Upper lobe of right lung (tissue), 1 donor: Measurements from ENCODE around the gene BCAR3. TPM values are rescaled to one million over a fixed set of nuclear protein-coding genes. Genes with fewer than 3 reads are reported as not detected.
"Not testable (repeated sequence)": the region's sequence is repeated elsewhere in the genome, so short reads cannot be mapped to it uniquely, and the experiment has no call there.

Source experiments
- ATAC-seq: fragments of 200-7000 bp; cut with Tn5 transposase; one replicate; pipeline ENCODE4 v1.9.1; 2020; ENCODE audit warnings: mild to moderate bottlenecking, moderate library complexity
- DNase-seq: peaks from one replicate; pipeline ENCODE4 v3.0.0-alpha.2; 2020
- H3K27ac ChIP-seq: fragments of 200-600 bp; one replicate; pipeline ENCODE4 v1.8.0; 2022
- H3K27me3 ChIP-seq: fragments of 200-600 bp; one replicate; pipeline ENCODE4 v1.8.0; 2022; ENCODE audit warnings: mild to moderate bottlenecking
- H3K36me3 ChIP-seq: fragments of 200-600 bp; one replicate; pipeline ENCODE4 v1.8.0; 2022
- H3K4me1 ChIP-seq: fragments of 200-600 bp; one replicate; pipeline ENCODE4 v1.8.0; 2022
- H3K4me3 ChIP-seq: fragments of 200-600 bp; one replicate; pipeline ENCODE4 v1.8.0; 2022; ENCODE audit warnings: mild to moderate bottlenecking
- H3K9me3 ChIP-seq: fragments of 200-600 bp; one replicate; pipeline ENCODE4 v1.8.0; 2022
- intact Hi-C: fragments of 100-400 bp; cut with DNase I; formaldehyde crosslinking; loops from one replicate; pipeline ENCODE4 v1.11.0; 2022
- total RNA-seq: library from RNA; stranded (reverse); fragmentation: NEBNext Ultra II Directional; extraction: Animal tissue kit (Norgen Biotek cat#: 25700); gene quantifications from one replicate; pipeline ENCODE4 v1.2.1, GENCODE V29; 2021
- TF ChIP-seq, protein P1 (sequence below): fragments of 200-600 bp; IDR thresholded peaks from one replicate; pipeline ENCODE4 v1.8.0; 2022; ENCODE audit warnings: antibody characterized with exemption
- donor health status: DM: no; HTN: yes; CAD: no; lungs with severe emphysema.

Gene BCAR3
- total RNA-seq, 1 donor from 2014 or later = 23.5 TPM

GRCh38 chr1:93656491-93656890 lies 25.1 kb downstream of the BCAR3 start:
- Histone ChIP-seq H3K36me3 (no peaks in the 10 kb centered on the region), H3K4me3 (no peak overlapping the region), H3K27ac (no peak overlapping the region), H3K4me1 (peaks cover under 1% of the 10 kb centered on the region), H3K9me3 (no peaks in the 10 kb centered on the region), H3K27me3 (no peaks in the 10 kb centered on the region)
- TF ChIP-seq, protein P1, sequence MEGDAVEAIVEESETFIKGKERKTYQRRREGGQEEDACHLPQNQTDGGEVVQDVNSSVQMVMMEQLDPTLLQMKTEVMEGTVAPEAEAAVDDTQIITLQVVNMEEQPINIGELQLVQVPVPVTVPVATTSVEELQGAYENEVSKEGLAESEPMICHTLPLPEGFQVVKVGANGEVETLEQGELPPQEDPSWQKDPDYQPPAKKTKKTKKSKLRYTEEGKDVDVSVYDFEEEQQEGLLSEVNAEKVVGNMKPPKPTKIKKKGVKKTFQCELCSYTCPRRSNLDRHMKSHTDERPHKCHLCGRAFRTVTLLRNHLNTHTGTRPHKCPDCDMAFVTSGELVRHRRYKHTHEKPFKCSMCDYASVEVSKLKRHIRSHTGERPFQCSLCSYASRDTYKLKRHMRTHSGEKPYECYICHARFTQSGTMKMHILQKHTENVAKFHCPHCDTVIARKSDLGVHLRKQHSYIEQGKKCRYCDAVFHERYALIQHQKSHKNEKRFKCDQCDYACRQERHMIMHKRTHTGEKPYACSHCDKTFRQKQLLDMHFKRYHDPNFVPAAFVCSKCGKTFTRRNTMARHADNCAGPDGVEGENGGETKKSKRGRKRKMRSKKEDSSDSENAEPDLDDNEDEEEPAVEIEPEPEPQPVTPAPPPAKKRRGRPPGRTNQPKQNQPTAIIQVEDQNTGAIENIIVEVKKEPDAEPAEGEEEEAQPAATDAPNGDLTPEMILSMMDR = no peak
- intact Hi-C loops = no loop called here
- ATAC-seq (no peak), DNase-seq (no peak)

DNA sequence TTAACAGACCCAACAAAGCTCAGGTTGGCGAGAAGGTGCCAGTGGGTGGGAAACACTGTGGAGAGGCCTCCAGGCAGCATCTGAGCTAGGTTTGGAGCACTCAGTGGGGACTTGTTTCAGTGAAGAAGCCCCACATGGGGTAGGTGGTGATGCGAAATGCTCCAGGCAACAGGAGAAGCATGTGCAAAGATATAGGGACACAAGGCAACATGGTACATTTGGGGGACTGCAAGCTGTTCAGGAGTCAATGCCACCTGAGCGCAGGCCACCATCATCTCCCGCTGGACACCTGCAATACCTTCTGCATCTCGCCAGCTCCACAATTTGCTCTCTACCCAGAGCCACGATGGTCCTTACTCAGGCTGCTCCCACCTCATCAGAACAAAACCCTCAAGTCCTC lies 28.0 kb downstream of the BCAR3 start:
- no peaks in the 10 kb centered on the region for H3K27me3 ChIP-seq
- no peak overlapping the region for H3K4me3 ChIP-seq
- TF ChIP-seq, protein P1 = no peak
- no peaks in the 10 kb centered on the region for H3K36me3 ChIP-seq
- intact Hi-C loops = no loop called here
- H3K9me3 ChIP-seq = no peaks in the 10 kb centered on the region
- ATAC-seq (peak; percentile 16), DNase-seq (no peak)
- H3K4me1 ChIP-seq = no peaks in the 10 kb centered on the region
- H3K27ac ChIP-seq = no peak overlapping the region

DNA sequence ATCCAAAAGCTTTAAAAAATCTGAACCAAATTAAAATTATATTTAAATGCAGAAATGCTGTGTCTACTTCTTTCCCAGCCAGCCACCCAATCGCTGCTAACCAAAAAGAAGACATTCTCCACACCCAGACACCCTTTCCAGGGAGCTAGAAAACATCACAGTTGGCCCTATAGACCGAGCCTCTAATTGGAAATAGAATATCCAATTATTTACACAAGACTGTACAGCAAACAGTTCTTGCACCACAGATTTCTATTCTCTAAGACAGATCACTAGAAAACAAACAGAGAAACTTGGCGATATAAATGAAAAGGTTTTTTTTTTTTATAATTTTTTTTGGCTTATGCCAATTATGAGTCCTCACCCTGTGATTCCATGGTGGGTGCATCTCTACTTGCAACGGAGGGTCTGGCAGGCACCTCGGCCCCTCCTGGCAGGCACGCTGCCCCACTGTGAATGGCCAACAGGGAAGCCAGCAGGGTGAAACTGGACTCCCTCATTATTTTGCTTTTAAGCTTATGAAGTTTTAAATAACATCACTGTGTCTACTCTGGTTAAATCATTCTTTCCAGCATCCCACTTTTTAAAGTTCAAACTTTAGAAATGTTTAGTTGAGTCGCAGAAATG lies 29.2 kb downstream of the BCAR3 start:
- H3K27me3 ChIP-seq = no peaks in the 10 kb centered on the region
- H3K9me3 ChIP-seq = no peaks in the 10 kb centered on the region
- H3K36me3 ChIP-seq = no peaks in the 10 kb centered on the region
- H3K27ac ChIP-seq = no peak overlapping the region
- intact Hi-C loops = no loop called here
- no peak for ATAC-seq
- no peak overlapping the region for H3K4me3 ChIP-seq
- no peaks in the 10 kb centered on the region for H3K4me1 ChIP-seq
- TF ChIP-seq, protein P1 = no peak
- DNase-seq = no peak

DNA sequence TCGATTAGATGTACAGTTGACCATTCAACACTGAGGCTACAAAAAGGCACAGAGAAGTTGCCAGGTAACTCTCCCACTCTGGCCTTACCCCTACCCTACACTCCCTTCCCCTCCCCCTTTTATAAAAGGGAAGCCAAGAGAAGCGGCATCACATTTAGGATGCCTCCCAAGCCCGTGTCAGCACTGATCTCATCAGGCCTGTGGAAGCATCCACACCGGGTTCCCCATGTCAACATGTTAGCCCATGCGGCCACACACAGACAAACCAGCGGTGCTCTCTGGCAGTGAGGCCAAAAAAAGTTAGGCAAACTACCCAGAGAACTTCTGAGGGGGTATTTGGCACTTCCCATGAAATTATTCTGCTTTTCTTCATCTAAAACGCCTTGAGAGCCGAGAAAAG lies 29.9 kb downstream of the BCAR3 start:
- intact Hi-C loops = no loop called here
- ATAC-seq (no peak), DNase-seq (no peak)
- H3K4me1 ChIP-seq = no peaks in the 10 kb centered on the region
- no peaks in the 10 kb centered on the region for H3K36me3 ChIP-seq
- H3K27me3 ChIP-seq = no peaks in the 10 kb centered on the region
- no peak overlapping the region for H3K4me3 ChIP-seq
- TF ChIP-seq, protein P1 = no peak
- H3K27ac ChIP-seq = no peak overlapping the region
- no peaks in the 10 kb centered on the region for H3K9me3 ChIP-seq

- intact Hi-C loops, H3K27ac ChIP-seq, H3K4me1 ChIP-seq, H3K36me3 ChIP-seq, H3K27me3 ChIP-seq, ATAC-seq, H3K4me3 ChIP-seq, H3K9me3 ChIP-seq, DNase-seq: not testable (repeated sequence)
These were observed 31.5 kb downstream of the BCAR3 start for GRCh38 chr1:93650159-93650558.

DNA sequence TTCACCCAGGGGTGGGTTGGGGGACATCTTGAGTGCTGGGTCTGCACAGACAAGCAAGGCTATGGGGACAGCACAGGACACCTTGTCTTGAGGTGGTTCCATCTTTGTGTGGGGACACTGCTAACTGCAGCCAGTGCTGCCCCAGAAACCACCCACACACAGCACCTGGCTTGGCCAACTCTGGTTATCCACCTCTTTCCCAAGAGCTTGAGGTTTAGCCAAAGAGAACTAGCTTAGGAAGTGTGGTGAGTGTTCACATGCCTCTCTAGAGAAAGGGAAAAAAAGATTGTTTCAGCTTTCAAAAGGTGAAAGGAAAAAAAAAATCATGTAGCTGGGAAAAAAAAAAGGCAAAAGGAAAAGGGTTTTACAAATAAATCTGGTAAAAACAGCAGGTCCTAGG lies 32.4 kb downstream of the BCAR3 start:
- Histone ChIP-seq H3K9me3 (no peaks in the 10 kb centered on the region), H3K27me3 (no peaks in the 10 kb centered on the region), H3K4me3 (no peak overlapping the region), H3K4me1 (no peaks in the 10 kb centered on the region), H3K27ac (no peak overlapping the region), H3K36me3 (no peaks in the 10 kb centered on the region)
- TF ChIP-seq, protein P1 = no peak
- ATAC-seq (peak; percentile 31), DNase-seq (no peak)
- intact Hi-C loops = no loop called here
